Lower lobe of right lung (tissue), 2 donors: ENCODE results near the gene SLC30A2. TPM values are rescaled to one million over a fixed set of nuclear protein-coding genes. Genes with fewer than 3 reads are reported as not detected.
"Not testable (repeated sequence)": the region's sequence is repeated elsewhere in the genome, so short reads cannot be mapped to it uniquely, and the experiment has no call there.

ENCODE experiments used
- ATAC-seq, 2 donors: fragments of 200-7000 bp; cut with Tn5 transposase; one replicate each; pipeline ENCODE4 v1.9.1; 2020 to 2022; ENCODE audit warnings: mild to moderate bottlenecking in 2 of 2, moderate library complexity in 2 of 2
- DNase-seq: peaks from one replicate; pipeline ENCODE4 v3.0.0-alpha.2; 2020
- H3K27ac ChIP-seq: fragments of 200-600 bp; one replicate; pipeline ENCODE4 v1.8.0; 2022
- H3K27me3 ChIP-seq: fragments of 200-600 bp; one replicate; pipeline ENCODE4 v1.8.0; 2022; ENCODE audit warnings: low read depth
- H3K36me3 ChIP-seq: fragments of 200-600 bp; one replicate; pipeline ENCODE4 v1.8.0; 2022; ENCODE audit warnings: mild to moderate bottlenecking
- H3K4me1 ChIP-seq: fragments of 200-600 bp; one replicate; pipeline ENCODE4 v1.8.0; 2022
- H3K4me3 ChIP-seq: fragments of 200-600 bp; one replicate; pipeline ENCODE4 v1.8.0; 2022; ENCODE audit warnings: mild to moderate bottlenecking
- H3K9me3 ChIP-seq: fragments of 200-600 bp; one replicate; pipeline ENCODE4 v1.8.0; 2022
- intact Hi-C: fragments of 100-400 bp; cut with DNase I; formaldehyde crosslinking; loops from one replicate; pipeline ENCODE4 v1.11.0; 2022
- long read RNA-seq: library from polyadenylated mRNA; unstranded; transcript quantifications from one replicate; pipeline ENCODE4 v2.0.0, GENCODE V29; 2021
- total RNA-seq: library from RNA; stranded (reverse); fragmentation: NEBNext Ultra II Directional; extraction: Animal tissue kit (Norgen Biotek cat#: 25700); gene quantifications from one replicate; pipeline ENCODE4 v1.2.1, GENCODE V29; 2021
- TF ChIP-seq, protein P1 (sequence below): fragments of 200-600 bp; IDR thresholded peaks from one replicate; pipeline ENCODE4 v1.8.0; 2022; ENCODE audit warnings: antibody characterized with exemption, mild to moderate bottlenecking
- donor health status: DM: no; HTN: yes; CAD: no; lungs with severe emphysema.

The SLC30A2 gene, protein sequence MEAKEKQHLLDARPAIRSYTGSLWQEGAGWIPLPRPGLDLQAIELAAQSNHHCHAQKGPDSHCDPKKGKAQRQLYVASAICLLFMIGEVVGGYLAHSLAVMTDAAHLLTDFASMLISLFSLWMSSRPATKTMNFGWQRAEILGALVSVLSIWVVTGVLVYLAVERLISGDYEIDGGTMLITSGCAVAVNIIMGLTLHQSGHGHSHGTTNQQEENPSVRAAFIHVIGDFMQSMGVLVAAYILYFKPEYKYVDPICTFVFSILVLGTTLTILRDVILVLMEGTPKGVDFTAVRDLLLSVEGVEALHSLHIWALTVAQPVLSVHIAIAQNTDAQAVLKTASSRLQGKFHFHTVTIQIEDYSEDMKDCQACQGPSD
- total RNA-seq, result not detected
- long read RNA-seq, partial matches to known transcripts, result 0 of 1 reads
- long read RNA-seq, other reads (novel, unspliced or antisense), result 0 of 1 reads

DNA sequence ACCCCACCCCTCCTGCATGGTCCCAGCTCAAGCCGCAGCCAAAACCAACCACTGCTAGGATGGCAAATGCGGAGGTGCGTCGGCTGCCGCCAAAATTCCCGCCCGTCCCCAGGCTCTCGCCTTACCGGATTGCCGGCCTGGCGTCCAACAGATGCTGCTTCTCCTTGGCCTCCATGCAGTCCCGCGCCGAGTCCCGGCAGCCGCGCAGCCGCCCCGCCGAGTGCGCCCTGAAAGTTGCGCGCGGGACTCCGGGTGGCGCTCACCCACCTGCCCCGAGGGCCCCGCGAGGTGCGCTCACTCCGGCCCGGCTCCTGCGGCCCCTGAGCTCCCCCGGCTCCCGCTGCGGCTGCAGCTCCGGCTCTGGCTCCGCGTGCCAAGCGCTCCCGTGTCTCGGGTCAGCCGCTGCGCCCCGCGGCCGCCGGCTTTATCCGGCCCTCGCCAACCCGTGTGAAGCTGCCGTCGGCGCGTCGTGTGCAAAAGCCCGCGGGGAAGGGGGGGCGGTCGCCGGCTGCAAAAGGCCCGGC lies at the start of gene SLC30A2:
SLC30A2 (minus strand) TSS at position 397 of the 524 bp plus-strand sequence; CDS start at position 175, 222 bp downstream.
- H3K27me3 ChIP-seq, result peaks cover 80% of the 10 kb centered on the region
- H3K36me3 ChIP-seq, result no peaks in the 10 kb centered on the region
- DNase-seq (no peak), ATAC-seq (peak in 1 of 2 donors; percentile 13)
- TF ChIP-seq, protein P1, sequence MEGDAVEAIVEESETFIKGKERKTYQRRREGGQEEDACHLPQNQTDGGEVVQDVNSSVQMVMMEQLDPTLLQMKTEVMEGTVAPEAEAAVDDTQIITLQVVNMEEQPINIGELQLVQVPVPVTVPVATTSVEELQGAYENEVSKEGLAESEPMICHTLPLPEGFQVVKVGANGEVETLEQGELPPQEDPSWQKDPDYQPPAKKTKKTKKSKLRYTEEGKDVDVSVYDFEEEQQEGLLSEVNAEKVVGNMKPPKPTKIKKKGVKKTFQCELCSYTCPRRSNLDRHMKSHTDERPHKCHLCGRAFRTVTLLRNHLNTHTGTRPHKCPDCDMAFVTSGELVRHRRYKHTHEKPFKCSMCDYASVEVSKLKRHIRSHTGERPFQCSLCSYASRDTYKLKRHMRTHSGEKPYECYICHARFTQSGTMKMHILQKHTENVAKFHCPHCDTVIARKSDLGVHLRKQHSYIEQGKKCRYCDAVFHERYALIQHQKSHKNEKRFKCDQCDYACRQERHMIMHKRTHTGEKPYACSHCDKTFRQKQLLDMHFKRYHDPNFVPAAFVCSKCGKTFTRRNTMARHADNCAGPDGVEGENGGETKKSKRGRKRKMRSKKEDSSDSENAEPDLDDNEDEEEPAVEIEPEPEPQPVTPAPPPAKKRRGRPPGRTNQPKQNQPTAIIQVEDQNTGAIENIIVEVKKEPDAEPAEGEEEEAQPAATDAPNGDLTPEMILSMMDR, result no peak
- intact Hi-C loops, result no loop called here
- no peaks in the 10 kb centered on the region for H3K9me3 ChIP-seq
- H3K4me1 ChIP-seq, result peaks cover 15% of the 10 kb centered on the region
- H3K4me3 ChIP-seq, result peak within 1 kb of the TSS; percentile 19
- no peak within 1 kb of the TSS for H3K27ac ChIP-seq

DNA sequence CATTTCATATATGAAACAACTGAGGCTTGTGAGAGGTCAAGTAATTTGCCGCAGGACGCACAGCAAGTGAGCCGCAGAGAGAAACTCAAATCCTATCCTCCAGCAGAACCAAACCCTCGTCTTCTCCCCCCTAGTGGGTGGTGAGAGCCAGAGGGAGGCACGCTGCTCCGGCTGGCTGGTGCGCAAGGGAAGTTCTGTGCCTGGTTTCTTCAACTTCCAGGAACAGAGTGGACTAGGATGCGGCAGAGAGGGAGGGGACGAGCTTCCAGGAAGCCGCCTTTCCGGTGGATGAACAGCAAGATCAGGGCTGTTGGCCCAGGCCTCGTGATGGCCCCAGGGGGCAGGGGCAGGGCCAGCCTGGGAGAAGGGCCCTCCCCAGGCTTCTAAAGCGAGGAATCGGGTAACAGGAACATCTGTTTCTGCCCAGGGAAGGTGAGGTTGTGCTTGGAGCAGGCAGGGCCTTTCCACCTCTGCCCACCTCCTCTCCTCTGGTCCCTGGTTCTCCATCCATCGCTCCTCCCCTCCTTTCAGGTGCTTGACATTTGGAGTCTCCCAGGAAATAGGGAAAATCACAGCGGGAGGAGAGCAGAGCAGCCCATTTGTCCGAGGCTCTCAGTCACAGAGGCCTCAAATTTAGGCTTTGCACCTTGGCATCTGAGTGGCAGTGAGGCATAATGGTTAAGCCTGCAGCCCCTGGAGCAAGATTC lies 48.9 kb upstream of the SLC30A2 start:
- peak; percentile 37 to 41 for ATAC-seq

DNA sequence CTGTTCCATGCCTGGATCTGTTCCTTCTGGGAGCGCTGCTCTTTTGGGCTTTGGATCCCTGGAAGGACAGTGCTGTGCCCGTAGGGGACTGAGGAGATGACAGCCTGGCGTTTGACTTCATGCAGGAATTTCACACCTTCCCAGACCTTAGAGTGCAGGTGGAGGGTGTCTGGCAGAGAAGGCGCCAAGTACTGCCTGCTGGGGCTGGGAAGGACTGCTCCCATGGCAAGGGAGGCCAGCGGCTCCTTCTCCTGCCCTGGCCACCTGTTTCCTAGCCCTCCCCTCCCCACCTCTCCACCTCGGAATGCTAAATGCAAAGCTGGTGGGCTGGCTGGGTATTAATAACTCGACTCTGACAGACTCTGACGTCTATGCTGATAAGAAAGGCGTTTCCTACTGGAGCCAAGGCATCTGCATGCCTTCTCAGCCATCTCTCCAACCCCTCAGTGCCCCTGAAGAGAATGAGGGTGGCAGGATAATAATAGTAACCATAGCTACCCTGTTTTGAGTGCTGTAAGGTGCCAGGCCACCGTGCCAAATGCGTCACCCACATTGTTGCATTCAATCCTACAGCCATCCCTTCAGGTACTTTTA lies 48.3 kb upstream of the SLC30A2 start:
- TF ChIP-seq, protein P1, result no peak
- H3K9me3 ChIP-seq, result no peaks in the 10 kb centered on the region
- DNase-seq, result no peak

More for the DNA sequence above, 48.9 kb upstream of the SLC30A2 start:
- DNase-seq, result peak; percentile 44
- Histone ChIP-seq H3K9me3 (no peaks in the 10 kb centered on the region), H3K36me3 (no peaks in the 10 kb centered on the region), H3K4me3 (no peak overlapping the region), H3K27me3 (no peaks in the 10 kb centered on the region), H3K4me1 (peaks cover 7% of the 10 kb centered on the region), H3K27ac (peak overlapping the region; percentile 42)
- TF ChIP-seq, protein P1, result no peak
- intact Hi-C loops, result no loop called here

DNA sequence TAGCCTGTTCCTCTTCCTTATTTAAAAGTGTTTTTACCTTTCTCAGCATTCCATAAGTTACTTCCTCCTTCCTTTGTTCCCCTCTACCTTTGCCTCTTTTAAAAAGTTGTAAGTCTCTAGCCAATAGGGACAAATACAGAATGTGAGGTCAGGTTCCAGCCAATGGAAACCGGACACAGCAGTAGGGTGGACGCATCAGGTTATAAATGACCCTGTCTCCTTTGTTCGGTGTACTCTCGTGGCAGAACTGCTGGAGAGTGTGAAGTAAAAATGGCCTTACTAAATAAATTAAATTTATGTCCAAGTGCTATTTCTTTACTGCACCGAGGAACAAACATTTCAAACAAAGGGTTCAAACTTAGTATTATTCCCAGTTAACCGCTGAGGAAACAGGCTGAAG lies 47.7 kb upstream of the SLC30A2 start:
- not testable (repeated sequence) for DNase-seq

More for the DNA sequence above, 48.3 kb upstream of the SLC30A2 start:
- no peak overlapping the region for H3K27ac ChIP-seq
- H3K36me3 ChIP-seq, result no peaks in the 10 kb centered on the region
- intact Hi-C loops, result no loop called here
- no peaks in the 10 kb centered on the region for H3K27me3 ChIP-seq
- H3K4me3 ChIP-seq, result no peak overlapping the region
- ATAC-seq, result peak; percentile 33 to 47
- H3K4me1 ChIP-seq, result peaks cover 7% of the 10 kb centered on the region

DNA sequence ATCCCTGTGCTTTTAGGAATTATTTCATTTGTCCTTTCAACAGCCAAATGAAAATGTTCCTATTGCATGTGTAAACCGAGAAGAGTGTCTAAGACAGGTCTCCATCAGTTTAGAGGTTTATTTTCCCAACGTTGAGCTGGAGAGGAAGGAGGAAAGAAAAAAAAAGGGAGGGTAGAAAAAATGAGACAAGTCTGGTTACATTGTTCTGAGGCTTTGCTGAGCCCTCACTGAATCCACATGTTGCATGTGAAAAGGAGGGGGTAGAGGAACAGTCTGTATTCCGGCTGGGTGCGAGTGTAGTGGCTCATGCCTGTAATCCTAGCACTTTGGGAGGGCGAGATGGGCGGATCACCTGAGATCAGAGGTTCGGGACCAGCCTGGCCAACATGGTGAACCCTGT lies 46.5 kb upstream of the SLC30A2 start:
- H3K27ac ChIP-seq, result no peak overlapping the region
- ATAC-seq (no peak), DNase-seq (no peak)
- TF ChIP-seq, protein P1, result no peak
- intact Hi-C loops, result no loop called here
- no peak overlapping the region for H3K4me3 ChIP-seq
- no peaks in the 10 kb centered on the region for H3K36me3 ChIP-seq
- H3K9me3 ChIP-seq, result no peaks in the 10 kb centered on the region
- peaks cover 7% of the 10 kb centered on the region for H3K4me1 ChIP-seq
- peaks cover 7% of the 10 kb centered on the region for H3K27me3 ChIP-seq

More for the DNA sequence above, 47.7 kb upstream of the SLC30A2 start:
- intact Hi-C loops, H3K27me3 ChIP-seq, H3K27ac ChIP-seq, ATAC-seq, H3K9me3 ChIP-seq, H3K4me3 ChIP-seq, H3K36me3 ChIP-seq, H3K4me1 ChIP-seq: not testable (repeated sequence)
